Parietal lobe (tissue), 1 donor: Measurements from ENCODE around the gene VNN1. TPM values are rescaled to one million over a fixed set of nuclear protein-coding genes. Genes with fewer than 3 reads are reported as not detected.

Experiments used
- total RNA-seq: library from RNA; depleted of rRNA; stranded (reverse); fragments of >200 nt; gene quantifications from one replicate; pipeline ENCODE4 v1.2.3, GENCODE V29; 2014

Gene VNN1, protein sequence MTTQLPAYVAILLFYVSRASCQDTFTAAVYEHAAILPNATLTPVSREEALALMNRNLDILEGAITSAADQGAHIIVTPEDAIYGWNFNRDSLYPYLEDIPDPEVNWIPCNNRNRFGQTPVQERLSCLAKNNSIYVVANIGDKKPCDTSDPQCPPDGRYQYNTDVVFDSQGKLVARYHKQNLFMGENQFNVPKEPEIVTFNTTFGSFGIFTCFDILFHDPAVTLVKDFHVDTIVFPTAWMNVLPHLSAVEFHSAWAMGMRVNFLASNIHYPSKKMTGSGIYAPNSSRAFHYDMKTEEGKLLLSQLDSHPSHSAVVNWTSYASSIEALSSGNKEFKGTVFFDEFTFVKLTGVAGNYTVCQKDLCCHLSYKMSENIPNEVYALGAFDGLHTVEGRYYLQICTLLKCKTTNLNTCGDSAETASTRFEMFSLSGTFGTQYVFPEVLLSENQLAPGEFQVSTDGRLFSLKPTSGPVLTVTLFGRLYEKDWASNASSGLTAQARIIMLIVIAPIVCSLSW
- total RNA-seq: not detected

GRCh38 chr6:132713352-132714134 lies at the start of gene VNN1:
TSS of gene VNN1 (minus strand) at chr6:132714055. CDS start at chr6:132714035, 20 bp downstream.

GRCh38 chr6:132659082-132659481 lies 54.8 kb downstream of the VNN1 start, which contains the start of gene TAAR1:
TSS of gene TAAR1 (minus strand) at chr6:132659182. CDS start at chr6:132646003, 13,179 bp downstream.

Other genes starting within 250 kb of the VNN1 start
- 78.3 TPM for gene STX7, start 200.9 kb downstream of the VNN1 start, total RNA-seq
- not detected for gene TAAR9, start 175.8 kb downstream of the VNN1 start, total RNA-seq
- not detected for gene TAAR8, start 161.4 kb downstream of the VNN1 start, total RNA-seq
- not detected for gene TAAR6, start 143.7 kb downstream of the VNN1 start, total RNA-seq
- gene TAAR5, start 124.3 kb downstream of the VNN1 start, total RNA-seq: not detected
- not detected for gene TAAR2, start 89.8 kb downstream of the VNN1 start, total RNA-seq
- not detected for gene TAAR1, start 54.9 kb downstream of the VNN1 start, total RNA-seq
- 0.94 TPM for gene VNN2, start 43.8 kb upstream of the VNN1 start, total RNA-seq
- 9.7 TPM for gene SLC18B1, start 84.6 kb upstream of the VNN1 start, total RNA-seq
- gene RPS12, start 100.5 kb upstream of the VNN1 start, total RNA-seq: 540 TPM